GM18867 (cell line): ENCODE data around the gene RASIP1.
"Not testable (repeated sequence)": the region's sequence is repeated elsewhere in the genome, so short reads cannot be mapped to it uniquely, and the experiment has no call there.

ENCODE experiments used
- ATAC-seq: cut with Tn5 transposase; IDR thresholded peaks from one replicate; pipeline ENCODE4 v1.9.1; 2021; ENCODE audit warnings: mild to moderate bottlenecking, moderate library complexity; ENCODE audit not compliant: unreplicated experiment

The RASIP1 gene, protein sequence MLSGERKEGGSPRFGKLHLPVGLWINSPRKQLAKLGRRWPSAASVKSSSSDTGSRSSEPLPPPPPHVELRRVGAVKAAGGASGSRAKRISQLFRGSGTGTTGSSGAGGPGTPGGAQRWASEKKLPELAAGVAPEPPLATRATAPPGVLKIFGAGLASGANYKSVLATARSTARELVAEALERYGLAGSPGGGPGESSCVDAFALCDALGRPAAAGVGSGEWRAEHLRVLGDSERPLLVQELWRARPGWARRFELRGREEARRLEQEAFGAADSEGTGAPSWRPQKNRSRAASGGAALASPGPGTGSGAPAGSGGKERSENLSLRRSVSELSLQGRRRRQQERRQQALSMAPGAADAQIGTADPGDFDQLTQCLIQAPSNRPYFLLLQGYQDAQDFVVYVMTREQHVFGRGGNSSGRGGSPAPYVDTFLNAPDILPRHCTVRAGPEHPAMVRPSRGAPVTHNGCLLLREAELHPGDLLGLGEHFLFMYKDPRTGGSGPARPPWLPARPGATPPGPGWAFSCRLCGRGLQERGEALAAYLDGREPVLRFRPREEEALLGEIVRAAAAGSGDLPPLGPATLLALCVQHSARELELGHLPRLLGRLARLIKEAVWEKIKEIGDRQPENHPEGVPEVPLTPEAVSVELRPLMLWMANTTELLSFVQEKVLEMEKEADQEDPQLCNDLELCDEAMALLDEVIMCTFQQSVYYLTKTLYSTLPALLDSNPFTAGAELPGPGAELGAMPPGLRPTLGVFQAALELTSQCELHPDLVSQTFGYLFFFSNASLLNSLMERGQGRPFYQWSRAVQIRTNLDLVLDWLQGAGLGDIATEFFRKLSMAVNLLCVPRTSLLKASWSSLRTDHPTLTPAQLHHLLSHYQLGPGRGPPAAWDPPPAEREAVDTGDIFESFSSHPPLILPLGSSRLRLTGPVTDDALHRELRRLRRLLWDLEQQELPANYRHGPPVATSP

DNA sequence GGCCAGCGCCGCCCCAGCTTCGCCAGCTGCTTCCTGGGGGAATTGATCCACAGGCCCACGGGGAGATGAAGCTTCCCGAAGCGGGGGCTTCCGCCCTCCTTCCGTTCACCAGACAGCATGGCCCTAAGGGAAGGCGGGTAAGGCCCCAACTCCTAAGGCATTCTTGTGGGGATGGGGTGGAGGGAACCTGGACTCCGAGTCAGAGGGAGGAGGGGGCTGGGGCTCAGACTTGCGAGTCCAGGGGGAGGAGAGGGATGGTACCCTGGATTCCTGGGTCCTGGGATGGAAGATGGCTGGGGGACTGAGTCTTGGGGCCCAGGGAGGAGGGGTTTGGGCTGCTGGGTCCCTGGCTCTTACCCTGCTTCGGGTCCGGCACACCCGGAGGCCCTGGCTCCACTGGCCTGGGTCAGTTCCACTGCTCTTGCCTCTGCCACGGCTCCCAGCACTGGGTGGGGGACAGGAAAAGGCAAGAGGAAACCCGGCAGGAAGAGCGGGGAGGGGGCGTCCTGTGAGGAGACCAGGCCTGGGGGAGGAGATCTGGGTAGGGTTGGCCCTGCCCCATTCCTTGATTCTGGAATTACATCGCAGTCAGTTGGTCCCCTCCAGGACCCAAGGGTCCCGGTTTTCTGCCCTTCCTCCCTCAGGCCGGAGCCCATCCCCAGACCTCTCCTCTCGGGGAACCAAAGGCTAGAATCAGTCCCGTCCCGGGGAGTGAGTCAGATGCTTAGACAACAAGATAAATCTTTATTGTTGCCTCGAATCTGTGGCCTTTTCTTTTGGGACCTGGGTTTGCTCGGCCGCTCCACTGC, at the start of gene RASIP1:
RASIP1 (minus strand) TSS at position 447 of the 809 bp plus-strand sequence; CDS start at position 119, 328 bp downstream.
- no peak for ATAC-seq

DNA sequence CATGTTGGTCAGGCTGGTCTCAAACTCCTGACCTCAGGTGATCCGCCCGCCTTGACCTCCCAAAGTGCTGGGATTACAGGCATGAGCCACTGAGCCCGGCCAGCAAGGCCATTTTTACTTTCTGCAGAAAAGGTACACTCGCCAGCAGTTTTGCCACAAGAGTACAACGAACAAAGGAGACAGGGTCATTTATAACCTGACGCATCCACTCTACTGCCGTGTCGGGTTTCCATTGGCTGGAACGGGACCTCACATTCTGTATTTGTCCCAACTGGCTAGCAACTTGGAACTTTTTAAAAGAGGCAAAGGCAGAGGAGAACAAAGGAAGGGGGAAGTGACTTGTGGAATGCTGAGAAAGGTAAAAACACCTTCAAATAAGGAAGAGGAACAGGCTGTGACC, 46.9 kb upstream of the RASIP1 start:
- not testable (repeated sequence) for ATAC-seq

DNA sequence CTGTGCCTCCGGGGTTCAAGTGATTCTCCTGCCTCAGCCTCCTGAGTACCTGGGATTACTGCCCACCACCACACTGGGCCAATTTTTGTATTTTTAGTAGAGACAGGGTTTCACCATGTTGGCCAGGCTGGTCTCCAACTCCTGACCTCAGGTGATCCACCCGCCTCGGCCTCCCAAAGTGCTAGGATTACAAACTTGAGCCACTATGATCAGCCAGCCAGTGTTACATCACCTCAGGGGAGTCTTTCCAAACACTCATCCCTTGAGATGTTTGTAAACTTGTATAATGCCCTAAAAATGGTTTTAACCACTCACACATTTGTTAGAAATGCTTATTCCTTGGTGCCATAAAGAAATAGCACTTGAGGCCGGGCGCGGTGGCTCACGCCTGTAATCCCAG, 46.0 kb upstream of the RASIP1 start:
- ATAC-seq = not testable (repeated sequence)

DNA sequence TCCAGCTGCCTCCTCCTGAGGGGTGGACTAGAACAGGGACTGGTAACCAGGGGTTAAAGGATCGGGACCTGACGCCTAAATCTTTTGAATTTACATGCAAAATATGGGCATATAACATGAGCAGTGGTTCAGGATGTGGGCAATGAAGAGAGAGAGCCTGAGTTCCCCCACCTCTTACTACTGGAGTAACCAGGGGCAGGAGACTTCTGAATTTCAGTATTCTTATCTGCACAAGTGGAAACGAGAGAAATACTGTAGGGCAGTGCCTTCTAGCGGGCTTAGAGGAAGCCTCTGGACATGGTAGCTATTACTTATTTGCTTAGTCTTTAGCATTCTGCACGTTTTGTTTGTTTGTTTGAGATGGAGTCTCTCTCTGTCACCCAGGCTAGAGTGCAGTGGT, 44.1 kb upstream of the RASIP1 start:
- ATAC-seq = no peak

DNA sequence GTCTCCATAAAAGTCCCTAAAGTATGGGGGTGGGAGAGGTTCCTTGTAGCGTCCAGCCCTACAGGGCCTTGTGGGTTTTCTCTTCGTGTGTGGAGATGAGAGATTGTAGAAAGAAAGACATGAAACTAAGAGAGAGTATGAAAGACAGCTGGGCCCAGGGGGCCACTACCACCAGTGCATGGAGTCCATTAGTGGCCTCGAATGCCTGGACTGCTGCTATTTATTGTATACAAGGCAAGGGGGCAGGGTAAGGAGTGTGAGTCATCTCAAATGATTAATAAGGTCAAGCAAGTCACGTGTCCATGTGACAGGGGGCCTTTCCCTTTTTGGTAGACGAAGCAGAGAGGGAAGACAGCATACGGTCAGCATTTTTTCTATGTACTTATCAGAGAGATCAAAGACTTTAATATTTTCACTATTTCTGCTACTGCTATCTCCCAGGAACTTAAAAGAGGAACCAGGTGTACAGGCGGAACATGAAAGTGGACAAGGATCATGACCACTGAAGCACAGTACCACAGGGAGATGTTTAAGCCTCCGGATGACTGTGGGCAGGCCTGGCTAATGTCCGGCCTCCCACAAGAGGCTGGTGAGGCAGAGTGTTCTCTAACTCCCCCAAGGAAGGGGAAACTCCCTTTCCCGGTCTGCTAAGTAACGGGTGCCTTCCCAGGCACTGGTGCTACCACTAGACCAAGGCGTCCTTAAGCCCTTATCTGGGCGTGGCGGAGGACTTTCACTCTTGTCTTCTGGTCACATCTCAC, 40.4 kb upstream of the RASIP1 start:
- ATAC-seq = no peak

DNA sequence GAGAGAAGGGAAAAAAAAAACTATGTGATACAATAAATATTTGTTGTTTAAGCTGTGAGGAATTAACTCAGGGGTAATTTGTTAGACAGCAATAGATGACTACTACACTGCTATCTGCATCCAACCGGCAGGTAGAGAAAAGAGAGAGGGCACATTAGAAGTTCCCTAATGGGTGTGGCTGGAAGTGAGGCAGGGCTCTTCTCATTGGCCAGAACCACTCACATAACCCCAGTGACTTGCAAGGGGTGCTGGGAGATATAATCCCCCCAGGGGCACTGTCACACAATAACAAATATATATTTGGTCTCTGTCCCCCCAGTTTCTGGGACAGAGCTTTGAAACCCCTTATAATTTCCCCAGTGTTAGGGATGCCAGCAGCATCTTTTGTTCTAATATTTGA, 39.2 kb upstream of the RASIP1 start:
- ATAC-seq = no peak

DNA sequence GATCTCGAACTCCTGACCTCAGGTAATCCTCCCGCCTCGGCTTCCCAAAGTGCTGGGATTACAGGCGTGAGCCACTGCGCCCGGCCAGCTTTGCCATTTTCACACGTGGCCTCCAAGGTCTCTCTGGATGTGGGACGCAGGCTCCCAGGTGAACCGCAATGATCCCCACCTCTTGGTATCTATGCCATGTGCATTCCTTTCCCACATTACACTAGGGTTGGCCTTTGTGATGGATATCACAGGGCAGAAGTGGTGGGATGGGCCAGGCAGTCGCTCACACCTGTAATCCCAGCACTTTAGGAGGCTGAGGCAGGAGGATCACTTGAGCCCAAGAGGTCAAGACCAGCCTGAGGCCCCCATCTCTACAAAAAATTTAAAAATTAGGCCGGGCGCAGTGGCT, 37.3 kb upstream of the RASIP1 start:
- no peak for ATAC-seq

DNA sequence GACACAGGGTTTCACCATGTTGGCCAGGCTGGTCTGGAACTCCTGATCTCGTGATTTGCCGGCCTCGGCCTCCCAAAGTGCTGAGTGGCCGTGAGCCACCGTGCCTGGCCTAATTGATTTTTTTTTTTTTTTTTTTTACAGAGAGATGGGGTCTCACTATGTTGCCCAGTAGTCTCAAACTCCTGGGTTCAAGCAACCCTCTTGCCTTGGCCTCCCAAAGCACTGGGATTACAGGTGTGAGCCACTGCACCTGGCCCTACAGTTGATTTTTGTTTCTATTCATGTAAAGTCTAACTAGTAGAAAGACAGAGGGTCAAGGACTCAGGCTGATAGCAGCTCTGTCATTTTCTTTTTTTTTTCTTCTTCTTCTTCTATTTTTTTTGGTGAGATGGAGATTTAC, 36.7 kb upstream of the RASIP1 start:
- no peak for ATAC-seq

DNA sequence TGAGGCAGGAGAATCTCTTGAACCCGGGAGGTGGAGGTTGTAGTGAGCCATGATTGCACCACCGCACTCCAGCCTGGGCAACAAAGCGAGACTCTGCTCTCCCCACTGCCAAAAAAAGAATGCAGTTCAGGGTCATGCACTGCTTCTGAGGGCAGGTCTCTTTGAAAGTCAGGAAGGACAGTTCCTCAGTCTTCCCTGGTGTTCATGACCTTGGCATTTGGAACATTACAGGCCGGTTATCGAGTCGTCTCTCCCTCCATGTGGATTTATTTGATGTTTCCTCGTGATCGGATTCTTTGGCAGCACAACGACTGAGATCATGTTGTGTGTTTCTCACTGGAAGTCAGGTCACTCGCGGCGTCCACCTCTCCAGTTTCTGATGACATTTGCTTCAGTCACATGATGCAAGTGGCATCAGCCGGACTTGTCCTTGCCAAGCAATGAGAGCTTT, 32.1 kb upstream of the RASIP1 start:
- ATAC-seq = no peak

DNA sequence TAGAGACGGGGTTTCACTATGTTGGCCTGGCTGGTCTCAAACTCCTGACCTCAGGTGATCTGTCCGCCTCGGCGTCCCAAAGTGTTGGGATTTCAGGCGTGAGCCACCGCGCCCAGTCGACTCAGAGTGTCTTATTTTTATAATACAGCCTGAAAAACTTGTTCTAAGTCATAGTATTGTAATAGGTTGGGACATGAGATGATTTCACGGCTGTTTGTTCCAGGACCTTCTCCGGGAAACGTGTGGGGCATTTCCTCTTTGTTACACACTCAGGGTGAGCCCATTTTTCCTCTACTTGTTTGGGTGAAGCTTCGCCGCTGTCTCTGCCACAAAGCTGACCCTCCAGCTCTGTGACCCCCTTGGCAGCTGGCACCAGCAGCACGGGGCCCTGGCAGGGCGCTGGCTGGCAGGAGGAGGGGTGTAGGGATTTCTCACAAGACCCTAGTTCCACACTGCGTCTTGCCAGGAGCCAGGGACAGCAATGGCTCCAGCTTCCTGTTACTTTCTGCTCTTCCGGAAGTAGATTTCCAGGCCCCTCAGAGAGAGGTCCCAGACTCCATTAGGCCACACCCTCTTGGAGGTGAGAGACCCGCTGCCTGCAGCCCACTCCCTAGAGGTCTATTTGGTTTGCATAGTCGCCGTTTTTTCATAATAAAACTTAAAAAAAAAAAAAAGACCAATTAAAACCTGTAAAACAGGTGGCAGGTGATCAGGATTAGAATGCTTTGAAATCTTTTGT, 30.5 kb upstream of the RASIP1 start:
- no peak for ATAC-seq

DNA sequence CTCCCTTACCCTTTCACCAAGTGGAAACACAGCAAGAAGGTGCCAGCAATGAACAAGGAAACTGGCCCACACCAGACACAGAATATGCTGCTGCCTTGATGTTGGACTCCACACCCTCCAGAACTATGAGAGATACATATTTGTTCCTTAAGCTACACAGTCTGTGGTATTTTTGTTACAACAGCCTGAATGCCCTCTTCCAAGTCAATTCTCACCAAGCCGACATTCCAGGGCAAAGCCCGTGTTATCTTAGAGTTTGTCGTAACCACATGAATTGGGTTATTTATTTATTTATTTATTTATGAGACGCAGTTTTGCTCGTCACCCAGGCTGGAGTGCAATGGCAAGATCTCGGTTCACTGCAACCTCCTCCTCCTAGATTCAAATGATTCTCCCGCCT, 29.9 kb upstream of the RASIP1 start:
- no peak for ATAC-seq

DNA sequence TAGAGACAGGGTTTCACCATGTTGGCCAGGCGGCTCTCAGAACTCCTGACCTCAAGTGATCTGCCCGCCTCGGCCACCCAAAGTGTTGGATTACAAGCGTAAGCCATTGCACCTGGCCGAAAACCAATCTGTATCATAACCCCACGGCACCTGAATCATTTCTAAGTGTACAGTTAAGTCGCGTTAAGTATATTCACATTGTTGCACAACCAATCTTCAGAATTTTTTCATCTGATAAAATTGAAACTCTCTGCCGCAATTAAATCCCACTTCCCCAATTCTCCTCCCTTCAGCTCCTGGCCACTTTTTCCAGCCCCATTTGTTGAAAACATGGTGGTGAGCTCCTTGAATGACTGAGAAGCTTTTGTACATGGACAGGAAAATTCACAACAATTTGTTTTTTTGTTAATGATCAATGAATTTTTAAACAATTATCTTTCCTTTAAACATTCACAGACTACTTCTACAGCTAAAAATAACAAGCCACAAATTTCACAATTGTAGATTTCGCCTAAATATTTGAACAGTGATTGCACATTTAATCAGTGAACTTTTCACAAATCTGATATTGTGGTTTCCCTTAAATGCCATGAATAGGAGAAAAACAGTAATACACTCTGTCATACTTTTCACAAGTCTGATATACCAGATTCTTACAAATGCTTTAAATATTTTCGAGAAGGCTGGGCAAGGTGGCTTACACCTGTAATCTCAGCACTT, 28.7 kb upstream of the RASIP1 start:
- no peak for ATAC-seq

DNA sequence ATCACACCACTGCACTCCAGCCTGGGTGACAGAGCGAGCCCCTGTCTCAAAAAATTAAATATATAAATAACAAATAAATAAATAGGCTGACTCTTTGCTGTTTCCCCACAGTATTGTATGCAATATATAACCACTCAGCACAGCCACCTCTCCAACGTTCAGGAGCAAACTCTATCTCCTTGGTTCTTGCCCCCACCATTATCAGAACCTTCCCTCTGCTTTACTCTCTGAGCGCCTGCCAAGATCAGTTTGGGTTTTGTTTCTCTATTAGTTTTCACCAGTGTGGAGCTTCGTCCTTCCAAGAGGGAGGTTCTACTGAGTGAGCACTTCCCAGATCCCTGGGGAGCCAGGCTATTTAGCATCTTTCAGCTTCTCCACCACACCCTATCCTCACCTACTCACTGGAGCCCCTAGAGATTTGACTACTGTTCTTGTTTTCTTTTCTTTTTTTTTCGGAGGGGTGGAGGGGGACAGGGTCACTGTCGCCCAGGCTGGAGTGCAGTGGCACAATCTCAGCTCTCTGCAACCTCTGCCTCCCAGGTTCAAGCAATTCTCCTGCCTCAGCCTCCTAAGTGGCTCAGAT, 27.9 kb upstream of the RASIP1 start:
- ATAC-seq = not testable (repeated sequence)

DNA sequence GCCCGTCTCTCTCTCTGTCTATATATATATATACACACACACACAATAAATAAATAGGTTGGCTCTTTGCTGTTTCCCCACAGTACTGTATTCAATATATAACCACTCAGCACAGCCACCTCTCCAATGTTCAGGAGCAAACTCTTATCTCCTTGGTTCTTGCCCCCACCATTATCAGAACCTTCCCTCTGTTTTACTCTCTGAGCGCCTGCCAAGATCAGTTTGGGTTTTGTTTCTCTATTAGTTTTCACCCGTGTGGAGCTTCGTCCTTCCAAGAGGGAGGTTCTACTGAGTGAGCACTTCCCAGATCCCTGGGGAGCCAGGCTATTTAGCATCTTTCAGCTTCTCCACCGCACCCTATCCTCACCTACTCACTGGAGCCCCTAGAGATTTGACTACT, 25.4 kb upstream of the RASIP1 start:
- ATAC-seq = not testable (repeated sequence)

DNA sequence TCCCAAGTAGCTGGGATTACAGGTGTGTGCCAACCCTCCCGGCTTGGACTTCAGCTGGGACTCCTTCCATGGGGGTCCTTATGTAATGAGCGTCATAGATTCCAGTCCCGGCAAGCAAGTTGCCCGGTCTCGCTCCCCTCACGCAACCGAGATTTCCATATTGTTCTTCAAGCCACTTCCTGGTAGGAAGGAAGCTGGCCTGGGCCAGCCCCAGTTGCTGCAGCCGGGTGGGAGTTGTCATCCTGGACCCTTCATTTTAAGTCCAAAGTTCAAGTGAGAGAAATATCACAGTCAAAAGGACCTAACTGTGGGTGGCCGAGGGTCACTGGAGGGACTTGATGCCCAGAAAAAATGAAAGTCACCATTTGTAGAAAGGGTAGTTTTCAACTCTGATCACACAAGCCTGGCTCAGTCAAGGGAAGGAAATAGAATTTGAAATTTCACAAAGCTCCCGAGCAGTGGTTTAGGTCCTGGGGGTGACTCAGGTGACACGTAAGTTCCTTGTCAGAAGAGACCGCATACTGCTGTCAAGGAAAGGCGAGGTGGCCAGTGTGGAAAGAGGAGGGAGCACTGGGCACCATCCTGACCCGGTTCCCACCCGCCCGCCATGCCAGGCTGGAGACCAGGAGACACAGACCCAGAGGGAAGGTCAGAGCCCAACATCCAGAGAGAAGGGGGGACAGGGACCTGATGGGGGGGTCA, 20.2 kb upstream of the RASIP1 start:
- no peak for ATAC-seq

DNA sequence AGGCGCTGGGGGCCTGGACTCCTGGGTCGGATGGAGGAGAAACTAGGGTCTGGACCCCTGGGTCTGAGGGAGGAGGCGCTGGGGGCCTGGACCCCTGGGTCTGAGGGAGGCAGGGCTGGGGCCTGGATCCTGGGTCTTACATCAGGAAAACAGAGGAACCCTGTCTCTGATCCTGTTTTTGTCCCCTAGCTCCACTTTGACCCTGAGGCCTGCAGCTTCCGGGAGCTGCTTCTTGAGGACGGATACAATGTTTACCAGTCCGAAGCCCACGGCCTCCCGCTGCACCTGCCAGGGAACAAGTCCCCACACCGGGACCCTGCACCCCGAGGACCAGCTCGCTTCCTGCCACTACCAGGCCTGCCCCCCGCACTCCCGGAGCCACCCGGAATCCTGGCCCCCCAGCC, 17.3 kb upstream of the RASIP1 start:
- no peak for ATAC-seq

DNA sequence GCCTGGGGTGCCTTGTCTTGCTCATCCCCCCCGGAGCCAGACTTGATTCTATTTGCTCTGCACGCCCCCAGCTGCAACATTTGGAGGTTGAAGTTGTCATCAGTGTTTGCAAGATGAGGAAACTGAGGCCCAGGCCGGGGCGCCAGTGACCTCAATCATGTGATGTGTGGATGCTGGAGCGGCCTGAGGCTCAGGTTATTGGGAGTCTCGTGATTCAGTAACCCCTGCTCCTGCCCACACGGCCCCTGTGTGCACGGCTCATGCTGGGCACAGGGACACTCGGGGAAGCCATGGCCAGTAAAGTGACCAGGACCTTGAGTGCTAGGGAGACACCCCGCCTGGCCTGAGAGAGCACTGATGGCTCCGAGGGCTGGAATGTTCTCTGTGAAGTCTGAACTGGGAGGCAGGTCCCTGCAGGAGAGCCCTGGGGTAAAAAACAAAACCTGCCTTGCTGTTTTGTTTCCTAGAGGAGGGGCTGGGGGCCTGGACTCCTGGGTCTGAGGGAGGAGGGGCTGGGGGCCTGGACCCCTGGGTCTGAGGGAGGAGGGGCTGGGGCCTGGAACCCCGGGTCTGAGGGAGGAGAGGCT, 16.8 kb upstream of the RASIP1 start:
- no peak for ATAC-seq
